T-helper 2 cell treated with Interferon-gamma antibody and Interleukin-4, amounts not matched to agents 5 μg/mL and 100 μg/mL, for 36 hours (primary cell): ENCODE results near the gene PKD2.
"Not testable (repeated sequence)": the region's sequence is repeated elsewhere in the genome, so short reads cannot be mapped to it uniquely, and the experiment has no call there.

Experiments used
- DNase-seq: peaks from one replicate; pipeline ENCODE4 v3.0.0; 2021; ENCODE audit warnings: low spot score
- H3K27ac Mint-ChIP-seq: one replicate; pipeline ENCODE4 v1.8.0; 2021; ENCODE audit warnings: mild to moderate bottlenecking, mixed read lengths
- H3K27me3 Mint-ChIP-seq: one replicate; pipeline ENCODE4 v1.8.0; 2021; ENCODE audit warnings: low read depth, mixed read lengths
- H3K36me3 Mint-ChIP-seq: one replicate; pipeline ENCODE4 v1.8.0; 2021; ENCODE audit warnings: low read depth, mixed read lengths
- H3K4me1 Mint-ChIP-seq: one replicate; pipeline ENCODE4 v1.8.0; 2021; ENCODE audit warnings: low read depth, mixed read lengths
- H3K4me3 Mint-ChIP-seq: one replicate; pipeline ENCODE4 v1.8.0; 2022; ENCODE audit warnings: mild to moderate bottlenecking, moderate library complexity, mixed read lengths
- H3K9me3 Mint-ChIP-seq: one replicate; pipeline ENCODE4 v1.8.0; 2021; ENCODE audit warnings: mixed read lengths

Gene PKD2

GRCh38 chr4:88022289-88022688 lies 14.9 kb downstream of the PKD2 start:
- peaks cover 4% of the 10 kb centered on the region for H3K4me1 Mint-ChIP-seq
- no peak overlapping the region for H3K27ac Mint-ChIP-seq
- DNase-seq, result no peak
- H3K36me3 Mint-ChIP-seq, result peaks cover 58% of the 10 kb centered on the region
- H3K4me3 Mint-ChIP-seq, result no peak overlapping the region
- peaks cover 15% of the 10 kb centered on the region for H3K9me3 Mint-ChIP-seq
- no peaks in the 10 kb centered on the region for H3K27me3 Mint-ChIP-seq

GRCh38 chr4:88025868-88026661 lies 18.6 kb downstream of the PKD2 start:
- Mint-ChIP-seq H3K36me3 (peaks cover 78% of the 10 kb centered on the region), H3K4me1 (peaks cover 29% of the 10 kb centered on the region), H3K9me3 (peaks cover 24% of the 10 kb centered on the region)
- not testable (repeated sequence) for H3K4me3 Mint-ChIP-seq, H3K27ac Mint-ChIP-seq, DNase-seq, H3K27me3 Mint-ChIP-seq

- Mint-ChIP-seq H3K36me3 (peaks cover 75% of the 10 kb centered on the region), H3K4me3 (no peak overlapping the region), H3K27ac (peak overlapping the region; percentile 38), H3K4me1 (peaks cover 29% of the 10 kb centered on the region), H3K9me3 (peaks cover 24% of the 10 kb centered on the region), H3K27me3 (no peaks in the 10 kb centered on the region)
- no peak for DNase-seq
These were observed 20.5 kb downstream of the PKD2 start for GRCh38 chr4:88027611-88028608.

GRCh38 chr4:88028946-88029345 lies 21.5 kb downstream of the PKD2 start:
- Mint-ChIP-seq H3K4me3 (no peak overlapping the region), H3K36me3 (peaks cover 67% of the 10 kb centered on the region), H3K27me3 (no peaks in the 10 kb centered on the region), H3K4me1 (peaks cover 29% of the 10 kb centered on the region), H3K9me3 (peaks cover 24% of the 10 kb centered on the region), H3K27ac (no peak overlapping the region)
- no peak for DNase-seq

GRCh38 chr4:88029556-88029955 lies 22.1 kb downstream of the PKD2 start:
- no peak overlapping the region for H3K4me3 Mint-ChIP-seq
- peaks cover 24% of the 10 kb centered on the region for H3K9me3 Mint-ChIP-seq
- no peak for DNase-seq
- no peaks in the 10 kb centered on the region for H3K27me3 Mint-ChIP-seq
- H3K36me3 Mint-ChIP-seq, result peaks cover 62% of the 10 kb centered on the region
- H3K4me1 Mint-ChIP-seq, result peaks cover 29% of the 10 kb centered on the region
- no peak overlapping the region for H3K27ac Mint-ChIP-seq

GRCh38 chr4:88030565-88031310 lies 23.3 kb downstream of the PKD2 start:
- no peak overlapping the region for H3K27ac Mint-ChIP-seq
- peaks cover 19% of the 10 kb centered on the region for H3K9me3 Mint-ChIP-seq
- H3K4me1 Mint-ChIP-seq, result peaks cover 29% of the 10 kb centered on the region
- no peaks in the 10 kb centered on the region for H3K27me3 Mint-ChIP-seq
- H3K36me3 Mint-ChIP-seq, result peaks cover 58% of the 10 kb centered on the region
- no peak overlapping the region for H3K4me3 Mint-ChIP-seq
- DNase-seq, result no peak

GRCh38 chr4:88033309-88033708 lies 25.9 kb downstream of the PKD2 start:
- Mint-ChIP-seq H3K4me3 (no peak overlapping the region), H3K27me3 (no peaks in the 10 kb centered on the region)

GRCh38 chr4:88035292-88035691 lies 27.9 kb downstream of the PKD2 start:
- no peaks in the 10 kb centered on the region for H3K27me3 Mint-ChIP-seq
- no peak overlapping the region for H3K4me3 Mint-ChIP-seq
- H3K9me3 Mint-ChIP-seq, result no peaks in the 10 kb centered on the region
- peaks cover 4% of the 10 kb centered on the region for H3K4me1 Mint-ChIP-seq
- DNase-seq, result no peak
- peaks cover 40% of the 10 kb centered on the region for H3K36me3 Mint-ChIP-seq
- no peak overlapping the region for H3K27ac Mint-ChIP-seq

More at GRCh38 chr4:88033309-88033708, 25.9 kb downstream of the PKD2 start:
- Mint-ChIP-seq H3K36me3 (peaks cover 47% of the 10 kb centered on the region), H3K4me1 (peaks cover 17% of the 10 kb centered on the region), H3K9me3 (no peaks in the 10 kb centered on the region), H3K27ac (no peak overlapping the region)
- no peak for DNase-seq

- Mint-ChIP-seq H3K27me3 (no peaks in the 10 kb centered on the region), H3K9me3 (no peaks in the 10 kb centered on the region), H3K4me3 (no peak overlapping the region), H3K36me3 (peaks cover 33% of the 10 kb centered on the region), H3K27ac (no peak overlapping the region), H3K4me1 (no peaks in the 10 kb centered on the region)
- DNase-seq, result no peak
These were observed 30.0 kb downstream of the PKD2 start for GRCh38 chr4:88037447-88037846.

GRCh38 chr4:88037936-88038335 lies 30.5 kb downstream of the PKD2 start:
- no peaks in the 10 kb centered on the region for H3K4me1 Mint-ChIP-seq
- no peak overlapping the region for H3K27ac Mint-ChIP-seq
- no peaks in the 10 kb centered on the region for H3K27me3 Mint-ChIP-seq
- no peak overlapping the region for H3K4me3 Mint-ChIP-seq
- no peaks in the 10 kb centered on the region for H3K9me3 Mint-ChIP-seq
- peaks cover 33% of the 10 kb centered on the region for H3K36me3 Mint-ChIP-seq
- no peak for DNase-seq

- no peaks in the 10 kb centered on the region for H3K9me3 Mint-ChIP-seq
- no peaks in the 10 kb centered on the region for H3K27me3 Mint-ChIP-seq
- peaks cover 38% of the 10 kb centered on the region for H3K36me3 Mint-ChIP-seq
- H3K4me1 Mint-ChIP-seq, result no peaks in the 10 kb centered on the region
- no peak overlapping the region for H3K4me3 Mint-ChIP-seq
- no peak overlapping the region for H3K27ac Mint-ChIP-seq
- no peak for DNase-seq
These were observed 33.3 kb downstream of the PKD2 start for GRCh38 chr4:88040707-88041106.

GRCh38 chr4:88041626-88042025 lies 34.2 kb downstream of the PKD2 start:
- no peak overlapping the region for H3K27ac Mint-ChIP-seq
- DNase-seq, result no peak
- no peaks in the 10 kb centered on the region for H3K9me3 Mint-ChIP-seq
- H3K4me3 Mint-ChIP-seq, result no peak overlapping the region
- peaks cover 35% of the 10 kb centered on the region for H3K36me3 Mint-ChIP-seq
- no peaks in the 10 kb centered on the region for H3K4me1 Mint-ChIP-seq
- no peaks in the 10 kb centered on the region for H3K27me3 Mint-ChIP-seq

- H3K27ac Mint-ChIP-seq, result no peak overlapping the region
- H3K4me3 Mint-ChIP-seq, result no peak overlapping the region
- peaks cover 33% of the 10 kb centered on the region for H3K36me3 Mint-ChIP-seq
- no peaks in the 10 kb centered on the region for H3K9me3 Mint-ChIP-seq
- no peaks in the 10 kb centered on the region for H3K27me3 Mint-ChIP-seq
- DNase-seq, result no peak
- H3K4me1 Mint-ChIP-seq, result no peaks in the 10 kb centered on the region
These were observed 35.6 kb downstream of the PKD2 start for GRCh38 chr4:88043001-88043400.
